Activated naive CD4-positive, alpha-beta T cell treated with anti-CD3 and anti-CD28 coated beads, Interleukin-2, amount 10 ng/mL, durations not matched to agents 7 days and 5 days (primary cell): ENCODE data around the gene GGT7.
"Not testable (repeated sequence)": the region's sequence is repeated elsewhere in the genome, so short reads cannot be mapped to it uniquely, and the experiment has no call there.

Experiments
- CTCF ChIA-PET: fragments of 350-600 bp; sonication (Branson Sonifier 250); formaldehyde crosslinking; loops from one replicate; lab custom pipeline; 2021; ENCODE audit warnings: antibody characterized with exemption; lab: Charles Lee
- DNase-seq: peaks from one replicate; pipeline ENCODE4 v3.0.0-alpha.2; 2020
- H3K27ac Mint-ChIP-seq: one replicate; pipeline ENCODE4 v1.8.0; 2021; ENCODE audit warnings: mild to moderate bottlenecking, moderate library complexity, mixed read lengths
- H3K27me3 Mint-ChIP-seq: one replicate; pipeline ENCODE4 v1.8.0; 2021; ENCODE audit warnings: mild to moderate bottlenecking, mixed read lengths
- H3K36me3 Mint-ChIP-seq: one replicate; pipeline ENCODE4 v1.8.0; 2021; ENCODE audit warnings: mixed read lengths
- H3K4me1 Mint-ChIP-seq: one replicate; pipeline ENCODE4 v1.8.0; 2021; ENCODE audit warnings: mixed read lengths
- H3K4me3 Mint-ChIP-seq: one replicate; pipeline ENCODE4 v1.8.0; 2021; ENCODE audit warnings: mild to moderate bottlenecking, moderate library complexity, mixed read lengths
- H3K9me3 Mint-ChIP-seq: one replicate; pipeline ENCODE4 v1.8.0; 2021; ENCODE audit warnings: mixed read lengths

The GGT7 gene

GRCh38 chr20:34872622-34873224 is at the start of gene GGT7:
GGT7 (minus strand) TSS chr20:34872856; CDS start chr20:34872815, 41 bp downstream.
- DNase-seq = peak; percentile 90
- Mint-ChIP-seq H3K4me3 (peak within 1 kb of the TSS; percentile 70), H3K4me1 (peaks cover 56% of the 10 kb centered on the region), H3K36me3 (peaks cover 2% of the 10 kb centered on the region), H3K27ac (no peak within 1 kb of the TSS), H3K9me3 (no peaks in the 10 kb centered on the region), H3K27me3 (peaks cover 13% of the 10 kb centered on the region)
- CTCF ChIA-PET = interaction anchor here (0.5 to 4.9 kb wide), 14 partner anchors 8 to 336 kb away, joined by 3 to 134 read pairs (median 4); partner anchors contain the start of genes GSS and MYH7B

- CTCF ChIA-PET = no interaction called here
- peaks cover 56% of the 10 kb centered on the region for H3K36me3 Mint-ChIP-seq
- H3K4me1 Mint-ChIP-seq = peaks cover 48% of the 10 kb centered on the region
- H3K4me3 Mint-ChIP-seq = no peak overlapping the region
- H3K27ac Mint-ChIP-seq = no peak overlapping the region
- H3K9me3 Mint-ChIP-seq = peaks cover 2% of the 10 kb centered on the region
- no peaks in the 10 kb centered on the region for H3K27me3 Mint-ChIP-seq
- no peak for DNase-seq
Observed at GRCh38 chr20:34921436-34921835, 48.8 kb upstream of the GGT7 start.

- peak overlapping the region; percentile 0 for H3K27ac Mint-ChIP-seq
Observed at GRCh38 chr20:34920055-34920454, 47.4 kb upstream of the GGT7 start.

GRCh38 chr20:34916774-34917354 is 44.2 kb upstream of the GGT7 start:
- Mint-ChIP-seq H3K27ac (peak overlapping the region; percentile 91), H3K9me3 (peaks cover 2% of the 10 kb centered on the region), H3K4me1 (peaks cover 38% of the 10 kb centered on the region), H3K4me3 (no peak overlapping the region), H3K27me3 (no peaks in the 10 kb centered on the region), H3K36me3 (peaks cover 61% of the 10 kb centered on the region)
- CTCF ChIA-PET = interaction anchor here (4.7 kb wide), 1 partner anchor 42 kb away, joined by 21 read pairs; the partner anchor contains the start of gene ACSS2
- DNase-seq = no peak

More at GRCh38 chr20:34920055-34920454, 47.4 kb upstream of the GGT7 start:
- H3K4me3 Mint-ChIP-seq = no peak overlapping the region
- peaks cover 38% of the 10 kb centered on the region for H3K4me1 Mint-ChIP-seq
- H3K36me3 Mint-ChIP-seq = peaks cover 47% of the 10 kb centered on the region
- no peaks in the 10 kb centered on the region for H3K27me3 Mint-ChIP-seq
- no peak for DNase-seq
- H3K9me3 Mint-ChIP-seq = peaks cover 2% of the 10 kb centered on the region
- CTCF ChIA-PET = interaction anchor here (4.7 kb wide), 1 partner anchor 45 kb away, joined by 21 read pairs; the partner anchor contains the start of gene ACSS2

- peaks cover 34% of the 10 kb centered on the region for H3K4me1 Mint-ChIP-seq
- DNase-seq = no peak
- no peak overlapping the region for H3K4me3 Mint-ChIP-seq
- no peaks in the 10 kb centered on the region for H3K27me3 Mint-ChIP-seq
- peaks cover 2% of the 10 kb centered on the region for H3K9me3 Mint-ChIP-seq
- no peak overlapping the region for H3K27ac Mint-ChIP-seq
- H3K36me3 Mint-ChIP-seq = peaks cover 65% of the 10 kb centered on the region
- CTCF ChIA-PET = interaction anchor here (4.7 kb wide), 1 partner anchor 41 kb away, joined by 21 read pairs; the partner anchor contains the start of gene ACSS2
Observed at GRCh38 chr20:34915749-34916455, 43.2 kb upstream of the GGT7 start.

- Mint-ChIP-seq H3K27me3 (no peaks in the 10 kb centered on the region), H3K4me1 (peaks cover 28% of the 10 kb centered on the region), H3K4me3 (no peak overlapping the region), H3K27ac (no peak overlapping the region), H3K9me3 (peaks cover 2% of the 10 kb centered on the region), H3K36me3 (peaks cover 59% of the 10 kb centered on the region)
- CTCF ChIA-PET = no interaction called here
- no peak for DNase-seq
Observed at GRCh38 chr20:34915131-34915530, 42.5 kb upstream of the GGT7 start.

- CTCF ChIA-PET = no interaction called here
- no peaks in the 10 kb centered on the region for H3K27me3 Mint-ChIP-seq
- H3K36me3 Mint-ChIP-seq = peaks cover 31% of the 10 kb centered on the region
- no peak for DNase-seq
- no peak overlapping the region for H3K4me3 Mint-ChIP-seq
- no peaks in the 10 kb centered on the region for H3K9me3 Mint-ChIP-seq
- peaks cover 8% of the 10 kb centered on the region for H3K4me1 Mint-ChIP-seq
- no peak overlapping the region for H3K27ac Mint-ChIP-seq
Observed at GRCh38 chr20:34907616-34908469, 35.2 kb upstream of the GGT7 start.

GRCh38 chr20:34904202-34904621 is 31.6 kb upstream of the GGT7 start:
- no peak overlapping the region for H3K27ac Mint-ChIP-seq
- CTCF ChIA-PET = no interaction called here
- H3K9me3 Mint-ChIP-seq = no peaks in the 10 kb centered on the region
- peaks cover 34% of the 10 kb centered on the region for H3K36me3 Mint-ChIP-seq
- H3K4me1 Mint-ChIP-seq = peaks cover 8% of the 10 kb centered on the region
- H3K4me3 Mint-ChIP-seq = no peak overlapping the region
- no peak for DNase-seq
- no peaks in the 10 kb centered on the region for H3K27me3 Mint-ChIP-seq

GRCh38 chr20:34898731-34899130 is 26.1 kb upstream of the GGT7 start:
- H3K9me3 Mint-ChIP-seq, H3K4me1 Mint-ChIP-seq, H3K4me3 Mint-ChIP-seq, CTCF ChIA-PET, H3K27ac Mint-ChIP-seq, DNase-seq, H3K27me3 Mint-ChIP-seq: not testable (repeated sequence)
- peaks cover 38% of the 10 kb centered on the region for H3K36me3 Mint-ChIP-seq

GRCh38 chr20:34898129-34898528 is 25.5 kb upstream of the GGT7 start:
- H3K27ac Mint-ChIP-seq, DNase-seq, H3K4me3 Mint-ChIP-seq, H3K4me1 Mint-ChIP-seq, H3K9me3 Mint-ChIP-seq, CTCF ChIA-PET, H3K27me3 Mint-ChIP-seq: not testable (repeated sequence)
- H3K36me3 Mint-ChIP-seq = peaks cover 33% of the 10 kb centered on the region

GRCh38 chr20:34896086-34896621 is 23.5 kb upstream of the GGT7 start:
- CTCF ChIA-PET = no interaction called here
- Mint-ChIP-seq H3K4me1 (peaks cover 30% of the 10 kb centered on the region), H3K9me3 (no peaks in the 10 kb centered on the region), H3K27me3 (no peaks in the 10 kb centered on the region), H3K27ac (no peak overlapping the region), H3K36me3 (peaks cover 32% of the 10 kb centered on the region), H3K4me3 (no peak overlapping the region)
- DNase-seq = no peak

- no peaks in the 10 kb centered on the region for H3K27me3 Mint-ChIP-seq
- peaks cover 37% of the 10 kb centered on the region for H3K4me1 Mint-ChIP-seq
- no peak overlapping the region for H3K4me3 Mint-ChIP-seq
- H3K36me3 Mint-ChIP-seq = peaks cover 27% of the 10 kb centered on the region
- no peak for DNase-seq
- no peak overlapping the region for H3K27ac Mint-ChIP-seq
- CTCF ChIA-PET = interaction anchor here (0.5 kb wide), 1 partner anchor 9 kb away, joined by 3 read pairs; no protein-coding TSS in a partner anchor
- H3K9me3 Mint-ChIP-seq = no peaks in the 10 kb centered on the region
Observed at GRCh38 chr20:34895465-34895864, 22.8 kb upstream of the GGT7 start.

- no peak for DNase-seq
- H3K4me1 Mint-ChIP-seq = peaks cover 44% of the 10 kb centered on the region
- H3K9me3 Mint-ChIP-seq = no peaks in the 10 kb centered on the region
- no peak overlapping the region for H3K4me3 Mint-ChIP-seq
- peaks cover 27% of the 10 kb centered on the region for H3K36me3 Mint-ChIP-seq
- CTCF ChIA-PET = no interaction called here
- H3K27ac Mint-ChIP-seq = no peak overlapping the region
- no peaks in the 10 kb centered on the region for H3K27me3 Mint-ChIP-seq
Observed at GRCh38 chr20:34894723-34895122, 22.1 kb upstream of the GGT7 start.
